Measurements from ENCODE around the gene CEP295NL.
A peak's percentile ranks its signal among the peaks of the same experiment; 100 is the strongest.
"Not testable (repeated sequence)": the region's sequence is repeated elsewhere in the genome, so short reads cannot be mapped to it uniquely, and the experiment has no call there.

Gene CEP295NL

GRCh38 chr17:78929908-78930775 is 27.1 kb upstream of the CEP295NL start:
- no peak for DNase-seq (ENCODE audit: low spot score)

DNA sequence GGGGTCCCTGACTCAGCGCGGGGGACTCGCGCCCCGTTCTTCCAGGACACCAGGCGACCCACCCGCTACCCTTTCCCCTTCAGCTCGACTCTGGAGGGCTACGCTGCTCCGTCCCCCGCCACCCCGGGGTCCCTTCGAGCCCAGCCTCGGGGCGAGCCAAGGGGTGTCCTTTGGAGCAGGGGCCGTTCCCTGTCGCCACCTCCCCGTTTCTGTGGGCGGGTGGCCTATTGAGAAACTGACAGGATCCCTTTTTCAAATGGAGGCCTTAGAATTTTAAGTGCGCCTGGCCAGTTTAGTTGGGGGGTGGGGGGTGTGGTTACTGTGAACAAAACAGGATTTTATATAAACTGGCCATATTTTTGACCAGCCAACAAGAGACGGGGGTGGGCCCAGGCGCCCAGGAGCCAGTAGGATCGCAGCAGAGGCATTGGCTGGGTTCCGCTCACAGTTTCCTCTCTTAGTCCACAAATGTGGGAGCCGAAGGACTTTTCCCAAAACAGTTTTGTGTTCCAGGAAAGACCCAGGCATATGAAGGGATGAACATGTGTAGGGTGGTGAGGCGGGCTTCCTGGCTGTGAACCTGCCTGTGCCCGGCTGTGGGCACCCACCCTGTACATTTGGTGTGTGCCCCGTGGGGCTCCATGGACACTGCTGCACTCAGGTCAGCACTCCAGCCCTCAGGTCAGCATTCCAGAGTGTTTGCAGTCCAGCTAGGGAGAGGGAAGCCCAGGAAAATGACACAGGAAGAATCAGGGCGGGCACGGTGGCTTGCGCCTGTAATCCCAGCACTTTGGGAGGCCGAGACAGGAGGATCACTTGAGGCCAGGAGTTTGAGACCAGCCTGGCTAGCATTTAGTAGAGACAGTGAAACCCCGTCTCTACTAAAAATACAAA is 22.9 kb upstream of the CEP295NL start:
- peak; percentile 51 for DNase-seq (ENCODE audit: low spot score)

GRCh38 chr17:78925234-78925633 is 22.2 kb upstream of the CEP295NL start, which contains the start of gene TIMP2:
TIMP2 (minus strand) TSS chr17:78925387; CDS start chr17:78925088, 299 bp downstream.
- peak; percentile 85 for DNase-seq (ENCODE audit: low spot score)

DNA sequence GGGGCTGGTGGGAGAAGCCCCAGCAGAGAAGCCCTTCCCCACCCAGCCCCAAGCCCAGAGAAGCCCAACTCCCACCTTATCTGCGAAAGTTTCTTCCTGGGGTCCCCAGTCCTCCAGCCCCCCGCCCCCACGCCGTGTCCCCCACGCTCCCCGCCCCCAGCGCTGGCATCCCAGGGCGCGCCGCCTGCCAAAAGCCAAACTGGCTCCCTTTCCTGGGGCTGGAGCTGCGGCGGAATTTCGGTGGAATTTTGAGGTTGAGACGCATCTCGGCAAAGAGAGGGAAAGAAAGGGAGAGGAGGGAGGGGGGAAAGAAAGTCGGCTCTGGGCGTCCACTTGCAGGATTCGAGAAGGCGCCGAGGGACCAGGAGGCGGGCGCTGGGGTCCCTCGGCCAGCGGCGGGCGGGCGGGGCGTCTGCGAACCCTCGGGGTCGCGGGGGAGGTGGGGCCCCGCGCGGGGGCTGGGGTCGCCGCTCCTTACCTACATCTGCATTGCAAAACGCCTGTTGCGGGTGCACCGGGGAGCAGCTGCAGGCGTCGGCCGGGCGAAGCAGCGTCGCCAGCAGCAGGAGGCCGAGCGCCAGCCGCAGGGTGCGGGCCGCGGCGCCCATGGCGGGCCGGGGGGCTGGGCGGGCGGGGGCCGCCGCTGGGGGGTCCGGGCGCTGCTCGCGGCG is 21.6 kb upstream of the CEP295NL start:
- DNase-seq (ENCODE audit: low spot score), result no peak

- no peak for DNase-seq (ENCODE audit: low spot score)
These were observed 20.9 kb upstream of the CEP295NL start for GRCh38 chr17:78923660-78924453.

DNA sequence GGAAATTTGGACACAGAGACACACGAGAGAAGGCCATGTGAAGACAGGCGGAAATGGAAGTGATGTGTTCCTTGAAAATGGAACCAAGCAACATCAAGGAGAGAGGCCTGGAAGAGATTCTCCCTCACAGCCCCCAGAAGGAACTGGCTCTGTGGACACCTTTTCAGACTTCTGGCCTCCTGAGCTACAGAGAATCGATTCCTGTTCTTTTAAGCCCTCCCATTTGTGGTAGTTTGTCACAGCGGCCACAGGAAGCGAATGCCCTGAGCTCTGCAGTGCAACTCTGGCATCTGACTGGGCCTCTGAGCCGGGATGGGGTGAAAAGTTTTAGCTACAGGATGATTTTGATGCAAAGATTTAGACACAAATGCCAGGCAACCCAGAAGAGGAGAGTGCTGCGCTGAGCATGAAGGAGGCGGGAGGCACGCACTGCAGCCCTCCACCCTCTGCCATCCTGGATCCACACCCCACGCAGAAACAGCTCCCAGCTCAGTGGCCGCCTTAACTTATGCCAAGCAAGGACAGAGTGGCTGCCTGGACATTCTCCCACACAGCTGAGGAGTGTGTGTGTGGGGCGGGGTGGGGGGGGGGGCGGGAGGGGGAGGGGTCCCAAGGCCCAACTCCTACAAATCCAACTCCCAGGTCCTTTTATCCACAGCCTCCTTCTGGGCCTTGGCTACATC is 20.0 kb upstream of the CEP295NL start:
- DNase-seq (ENCODE audit: low spot score), result no peak

- DNase-seq (ENCODE audit: low spot score), result peak; percentile 81
These were observed 18.5 kb upstream of the CEP295NL start for GRCh38 chr17:78921437-78921971.

- DNase-seq (ENCODE audit: low spot score), result no peak
These were observed 17.5 kb upstream of the CEP295NL start for GRCh38 chr17:78920528-78920927.

DNA sequence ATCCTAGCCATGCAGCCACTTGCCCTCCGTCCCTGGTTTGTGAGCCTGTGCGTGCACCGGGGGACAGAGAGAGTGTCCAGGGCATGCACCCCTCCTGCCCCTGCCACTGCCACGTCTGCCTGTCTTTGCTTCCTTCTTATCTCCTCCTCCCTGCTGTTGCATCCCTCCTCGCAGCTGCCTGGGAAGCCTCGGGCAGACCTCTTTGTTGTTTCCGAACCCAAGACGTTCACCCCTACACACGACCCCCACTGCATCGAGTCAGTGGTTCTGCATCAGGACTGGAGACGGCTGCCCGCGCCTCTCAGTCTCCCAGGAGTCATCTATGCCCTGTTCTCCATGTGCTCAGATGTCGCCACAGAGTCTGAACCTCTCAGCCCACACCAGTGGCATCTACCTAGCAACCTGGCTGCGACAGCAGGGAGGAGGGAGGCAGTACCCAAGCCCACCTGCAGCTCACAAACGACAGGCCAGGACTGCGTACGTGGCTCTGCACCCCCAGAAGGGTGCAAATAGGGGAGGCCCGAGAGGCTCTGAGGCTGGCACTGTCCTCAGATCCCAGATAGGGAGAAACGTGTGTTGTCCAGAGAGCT is 17.0 kb upstream of the CEP295NL start:
- no peak for DNase-seq (ENCODE audit: low spot score)

- DNase-seq (ENCODE audit: low spot score), result no peak
These were observed 16.0 kb upstream of the CEP295NL start for GRCh38 chr17:78918979-78919378.

- no peak for DNase-seq (ENCODE audit: low spot score)
These were observed 14.7 kb upstream of the CEP295NL start for GRCh38 chr17:78917451-78918275.

- no peak for DNase-seq (ENCODE audit: low spot score)
These were observed 13.1 kb upstream of the CEP295NL start for GRCh38 chr17:78915872-78916632.

DNA sequence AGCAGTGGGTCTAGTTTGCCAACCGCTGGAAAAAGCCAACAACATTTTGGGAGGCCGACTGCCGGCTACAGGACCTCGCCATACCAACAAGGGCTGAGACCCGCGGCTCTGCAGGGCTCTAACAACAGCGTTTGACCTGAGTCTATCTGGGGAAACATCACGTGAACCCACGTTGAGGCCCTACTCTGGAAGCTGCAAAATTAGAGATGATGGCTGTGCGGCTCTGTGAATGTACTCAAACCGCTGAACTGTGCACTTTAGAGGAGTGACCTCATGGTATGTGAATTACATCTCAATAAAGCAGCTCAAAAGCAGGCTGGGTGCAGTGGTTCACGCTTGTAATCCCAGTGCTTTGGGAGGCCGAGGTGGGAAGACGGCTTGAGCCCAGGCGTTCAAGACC is 10.1 kb upstream of the CEP295NL start:
- DNase-seq (ENCODE audit: low spot score), result no peak

DNA sequence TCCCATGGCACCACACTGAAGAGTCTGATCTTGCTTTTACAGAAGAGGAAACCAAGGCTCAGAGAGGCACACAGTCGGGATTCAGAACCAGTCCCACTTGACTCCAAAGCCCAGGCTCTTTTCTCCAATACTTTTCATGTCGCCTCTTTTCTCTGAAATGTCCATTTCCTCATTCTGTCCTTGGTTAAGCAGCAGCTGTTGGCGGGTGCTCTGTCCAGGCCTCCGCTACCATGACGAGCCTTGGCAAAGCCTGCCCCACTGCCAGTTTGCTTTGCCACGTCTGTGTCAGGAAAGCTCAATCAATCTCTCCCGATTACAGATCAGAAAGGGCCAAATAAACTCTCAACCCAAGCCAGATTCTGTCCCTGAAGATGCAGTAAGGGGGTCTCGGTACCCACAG is 9.1 kb upstream of the CEP295NL start:
- no peak for DNase-seq (ENCODE audit: low spot score)

- not testable (repeated sequence) for DNase-seq (ENCODE audit: low spot score)
These were observed 8.5 kb upstream of the CEP295NL start for GRCh38 chr17:78911543-78911942.

DNA sequence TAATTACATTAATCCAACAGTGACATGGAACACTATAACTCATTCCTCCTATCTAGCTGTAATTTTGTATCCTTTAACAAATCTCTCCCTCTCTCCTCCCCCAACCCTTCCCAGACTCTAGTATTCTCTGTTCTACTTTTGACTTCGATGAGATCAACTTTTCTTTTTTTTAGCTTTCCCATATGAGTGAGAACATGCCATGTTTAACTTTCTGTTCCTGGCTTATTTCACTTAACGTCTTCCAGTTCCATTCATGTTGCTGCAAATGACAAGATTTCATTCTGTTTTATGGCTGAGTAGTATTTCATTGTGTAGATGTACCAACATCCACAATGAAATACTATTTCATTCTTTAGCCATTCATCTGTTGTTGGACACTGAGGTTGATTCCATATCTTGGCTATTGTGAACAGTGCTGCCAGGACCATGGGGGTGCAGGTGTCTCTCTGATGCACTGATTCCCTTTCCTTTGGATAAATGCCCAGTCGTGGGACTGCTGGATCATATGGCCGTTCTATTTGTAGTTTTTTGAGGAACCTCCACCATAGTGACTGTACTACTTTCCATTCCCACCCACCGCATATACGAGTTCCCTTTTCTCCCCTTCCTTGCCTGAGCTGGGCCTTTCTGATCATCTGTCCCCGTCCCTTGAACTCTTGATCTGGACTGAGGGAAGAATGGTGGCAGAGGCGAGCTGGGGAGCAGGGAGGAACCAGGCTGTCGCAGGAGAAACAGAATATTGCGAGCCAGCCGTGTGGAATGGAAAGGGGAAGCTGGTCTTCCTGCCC is 7.7 kb upstream of the CEP295NL start:
- DNase-seq (ENCODE audit: low spot score), result no peak

DNA sequence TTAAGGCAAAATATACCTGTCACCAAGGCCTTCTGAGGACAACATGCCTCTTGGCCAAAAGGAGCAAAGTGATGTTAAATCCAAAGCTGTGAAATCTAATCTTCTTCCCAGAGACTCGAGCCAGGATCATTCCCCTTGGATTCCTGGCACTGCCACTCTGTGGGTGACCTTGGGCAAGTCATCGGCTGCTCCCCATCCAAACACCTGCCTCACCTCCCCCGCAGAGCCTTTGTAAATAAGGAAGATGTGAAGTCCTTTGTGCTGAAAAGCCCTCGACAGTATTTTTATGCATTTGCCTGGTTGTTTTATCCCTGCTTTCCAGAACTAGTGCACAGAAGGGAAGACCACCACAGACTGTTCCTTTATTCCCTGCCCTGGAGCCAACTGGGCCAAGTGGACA is 5.4 kb upstream of the CEP295NL start:
- DNase-seq (ENCODE audit: low spot score), result no peak

DNA sequence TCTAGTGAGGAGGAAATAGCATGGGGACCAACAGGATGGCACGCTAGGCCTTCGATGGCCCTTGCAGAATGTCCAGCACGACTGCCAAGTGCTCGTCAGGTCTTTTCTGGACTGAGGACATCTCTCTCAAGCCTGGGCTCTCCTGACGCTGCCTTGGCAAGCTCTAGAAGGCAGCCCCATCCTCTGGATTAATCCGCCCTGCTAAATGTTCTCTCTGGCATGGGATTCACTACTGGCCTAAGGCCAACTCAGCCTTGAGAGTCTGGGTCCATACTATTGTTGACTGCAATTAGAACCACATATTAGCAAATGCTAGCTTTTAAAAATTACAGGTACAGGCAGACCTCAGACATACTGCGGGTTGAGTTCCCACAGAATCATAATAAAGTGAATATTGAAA is 2.5 kb upstream of the CEP295NL start:
- DNase-seq (ENCODE audit: low spot score), result no peak
